ENCODE data around the gene MPPE1. TPM values are rescaled to one million over a fixed set of nuclear protein-coding genes. Genes with fewer than 3 reads are reported as not detected.
"Not testable (repeated sequence)": the region's sequence is repeated elsewhere in the genome, so short reads cannot be mapped to it uniquely, and the experiment has no call there.

MPPE1 gene
- total RNA-seq, 1 donor from 2014 or later = 37.5 TPM

DNA sequence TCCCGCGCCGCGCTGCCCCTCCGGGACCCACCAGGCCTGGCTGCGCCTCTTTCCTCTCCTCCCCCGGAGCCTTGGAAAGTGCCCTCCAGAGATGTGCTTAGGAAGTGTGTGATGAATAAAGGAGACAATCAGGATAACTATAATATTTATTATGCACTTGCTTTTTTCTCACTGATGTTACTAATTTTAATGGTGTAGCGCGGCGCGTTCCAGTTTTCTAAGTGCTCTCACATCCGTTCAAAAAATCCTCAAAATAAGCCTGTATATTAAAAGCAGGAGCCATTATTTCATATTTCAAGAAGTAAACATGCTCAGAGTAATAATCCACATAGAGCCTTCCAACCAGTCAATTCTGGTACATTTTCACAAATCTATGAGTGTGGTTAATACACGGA is 941 bp upstream of the MPPE1 start:
- intact Hi-C loops (cut with micrococcal nuclease) = loop anchor here (1.0 to 2.0 kb wide), 2 partner anchors 58 to 72 kb away; partner anchors contain the start of genes CHMP1B and IMPA2
- Mint-ChIP-seq H3K27ac (peak overlapping the region; percentile 74), H3K9me3 (no peaks in the 10 kb centered on the region), H3K4me3 (ENCODE audit: low read depth) (peak overlapping the region; percentile 80), H3K27me3 (ENCODE audit: low read depth) (no peaks in the 10 kb centered on the region), H3K4me1 (ENCODE audit: low read depth) (peaks cover 20% of the 10 kb centered on the region), H3K36me3 (ENCODE audit: low read depth) (peaks cover 23% of the 10 kb centered on the region)
- no peak for DNase-seq (ENCODE audit: low spot score)

DNA sequence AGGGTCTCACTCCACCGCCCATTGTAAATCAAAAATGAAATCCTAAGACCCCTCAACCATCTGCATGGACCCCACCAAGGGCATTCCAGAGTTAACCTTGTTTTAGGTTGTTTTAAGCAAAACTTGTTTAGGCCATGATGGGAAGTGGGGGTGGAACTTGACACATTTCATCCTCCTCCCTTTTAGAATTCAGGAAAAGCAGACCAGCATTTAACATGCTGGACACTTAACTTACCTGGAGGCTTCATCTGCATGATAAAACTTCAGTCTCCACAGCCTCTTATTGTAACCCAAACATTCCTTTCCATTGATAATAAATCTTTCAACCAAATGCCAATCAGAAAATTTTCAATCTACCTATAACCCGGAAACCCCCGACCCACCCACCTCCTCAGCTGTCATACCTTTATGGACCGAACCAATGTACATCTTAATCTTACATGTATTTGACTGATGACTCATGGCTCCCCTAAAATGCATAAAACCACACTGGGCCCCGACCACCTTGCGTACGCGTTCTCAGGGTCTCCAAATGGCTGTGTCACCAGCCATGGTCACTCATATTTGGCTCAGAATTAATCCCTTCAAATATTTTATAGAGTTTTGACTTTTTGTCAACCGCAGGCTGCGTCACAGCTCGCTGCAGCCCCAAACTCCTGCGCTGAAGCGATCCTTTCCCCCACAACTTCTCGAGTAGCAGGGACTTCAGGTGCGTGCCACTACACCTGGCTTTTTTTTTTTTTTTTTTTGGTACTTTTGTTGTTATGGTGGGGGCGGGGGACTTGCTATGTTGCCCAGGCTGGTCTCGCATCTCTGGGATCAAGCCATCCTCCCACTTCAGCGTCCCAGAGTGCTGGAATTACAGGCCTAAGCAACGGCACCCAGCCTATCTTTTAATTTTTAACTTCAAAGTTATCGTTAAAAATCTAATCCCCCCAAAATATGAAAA is 917 bp downstream of the MPPE1 start:
- no peaks in the 10 kb centered on the region for H3K27me3 Mint-ChIP-seq (ENCODE audit: low read depth)
- peaks cover 32% of the 10 kb centered on the region for H3K36me3 Mint-ChIP-seq (ENCODE audit: low read depth)
- no peaks in the 10 kb centered on the region for H3K9me3 Mint-ChIP-seq
- peak overlapping the region; percentile 81 for H3K27ac Mint-ChIP-seq
- peaks cover 22% of the 10 kb centered on the region for H3K4me1 Mint-ChIP-seq (ENCODE audit: low read depth)
- no peak for DNase-seq (ENCODE audit: low spot score)
- H3K4me3 Mint-ChIP-seq (ENCODE audit: low read depth) = peak overlapping the region; percentile 90
- intact Hi-C loops (cut with micrococcal nuclease) = no loop called here

DNA sequence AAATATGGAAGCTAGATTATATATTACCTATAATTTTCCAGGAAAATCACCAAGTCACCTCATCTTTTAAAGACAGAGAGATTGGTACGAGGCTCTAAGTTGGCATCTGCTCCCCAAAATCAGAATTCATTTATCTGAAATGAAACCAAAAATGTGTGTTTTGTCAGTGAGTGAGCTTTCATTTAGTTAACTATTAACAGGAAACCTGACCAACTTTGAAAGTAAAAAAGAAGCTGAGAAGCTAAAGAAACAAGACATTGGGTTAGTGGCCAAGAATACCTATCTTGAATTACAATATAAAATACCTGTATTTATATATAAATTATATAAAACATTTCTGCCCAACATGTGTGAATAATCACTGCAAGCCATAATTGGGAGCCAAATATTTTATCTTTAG is 1.9 kb downstream of the MPPE1 start:
- no peak overlapping the region for H3K4me3 Mint-ChIP-seq (ENCODE audit: low read depth)
- H3K4me1 Mint-ChIP-seq (ENCODE audit: low read depth) = peaks cover 23% of the 10 kb centered on the region
- intact Hi-C loops (cut with micrococcal nuclease) = no loop called here
- H3K27ac Mint-ChIP-seq = no peak overlapping the region
- no peaks in the 10 kb centered on the region for H3K9me3 Mint-ChIP-seq
- DNase-seq (ENCODE audit: low spot score) = no peak
- H3K36me3 Mint-ChIP-seq (ENCODE audit: low read depth) = peaks cover 38% of the 10 kb centered on the region
- no peaks in the 10 kb centered on the region for H3K27me3 Mint-ChIP-seq (ENCODE audit: low read depth)

DNA sequence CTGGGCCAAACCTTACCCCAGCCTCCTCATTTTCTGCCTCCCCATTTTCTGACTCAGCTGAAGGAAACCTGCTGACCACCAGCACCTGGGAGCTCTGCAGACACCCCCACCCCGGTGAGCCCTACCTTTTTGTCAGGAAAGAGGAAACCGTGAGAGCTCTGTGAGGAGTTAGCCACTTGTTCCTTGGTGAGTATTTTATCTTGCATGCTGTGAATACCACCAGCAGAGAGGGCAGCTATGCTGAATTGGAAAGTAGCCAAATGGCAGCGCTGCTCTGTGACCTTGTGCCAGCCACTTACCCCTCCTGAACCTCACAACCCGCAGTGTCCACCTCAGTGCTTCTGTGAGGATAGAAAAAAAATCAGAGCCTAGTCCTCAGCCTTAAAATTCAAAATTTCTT is 2.5 kb downstream of the MPPE1 start:
- no peak overlapping the region for H3K4me3 Mint-ChIP-seq (ENCODE audit: low read depth)
- peaks cover 23% of the 10 kb centered on the region for H3K4me1 Mint-ChIP-seq (ENCODE audit: low read depth)
- H3K27me3 Mint-ChIP-seq (ENCODE audit: low read depth) = no peaks in the 10 kb centered on the region
- intact Hi-C loops (cut with micrococcal nuclease) = no loop called here
- no peaks in the 10 kb centered on the region for H3K9me3 Mint-ChIP-seq
- no peak for DNase-seq (ENCODE audit: low spot score)
- no peak overlapping the region for H3K27ac Mint-ChIP-seq
- H3K36me3 Mint-ChIP-seq (ENCODE audit: low read depth) = peaks cover 38% of the 10 kb centered on the region

DNA sequence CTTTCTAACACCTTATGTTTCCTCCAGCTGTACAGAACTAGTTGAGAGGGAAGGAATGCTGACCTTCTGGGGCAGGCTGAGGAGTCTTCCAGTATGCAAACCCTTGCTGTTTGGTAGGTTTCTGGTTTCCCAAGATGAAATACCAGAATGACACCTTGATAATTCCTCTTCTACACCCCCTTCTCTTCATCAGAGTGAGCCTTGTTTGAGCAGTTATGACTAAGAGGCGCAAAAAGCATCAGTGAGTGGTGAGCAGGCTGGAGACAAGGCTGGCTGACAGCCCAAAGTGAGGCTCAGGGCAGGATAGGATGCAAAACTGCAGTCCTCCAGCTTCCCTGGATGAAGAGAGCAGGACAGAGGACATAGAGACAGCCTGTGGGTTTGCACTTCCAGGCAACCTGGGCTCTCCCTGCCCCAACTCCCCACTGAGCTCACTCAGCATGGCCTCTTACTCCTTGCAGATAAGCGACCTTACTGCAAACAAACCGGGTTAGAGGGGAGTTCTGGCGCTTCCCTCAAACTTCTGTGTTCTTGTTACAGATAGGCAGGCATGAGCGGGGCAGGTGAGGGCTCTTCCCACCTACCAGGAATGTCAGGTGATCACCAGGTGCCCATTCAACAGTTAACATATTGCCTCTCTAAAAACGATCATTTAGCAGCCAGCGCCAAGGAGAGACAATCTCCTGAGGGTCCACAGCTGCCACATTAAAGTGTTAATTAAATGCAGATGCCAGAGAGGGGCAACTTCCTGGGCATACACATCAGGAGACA is 5.4 kb downstream of the MPPE1 start:
- no peak for DNase-seq (ENCODE audit: low spot score)
- no peak overlapping the region for H3K4me3 Mint-ChIP-seq (ENCODE audit: low read depth)
- peaks cover 44% of the 10 kb centered on the region for H3K36me3 Mint-ChIP-seq (ENCODE audit: low read depth)
- peaks cover 18% of the 10 kb centered on the region for H3K4me1 Mint-ChIP-seq (ENCODE audit: low read depth)
- intact Hi-C loops (cut with micrococcal nuclease) = no loop called here
- no peaks in the 10 kb centered on the region for H3K27me3 Mint-ChIP-seq (ENCODE audit: low read depth)
- no peak overlapping the region for H3K27ac Mint-ChIP-seq
- no peaks in the 10 kb centered on the region for H3K9me3 Mint-ChIP-seq

DNA sequence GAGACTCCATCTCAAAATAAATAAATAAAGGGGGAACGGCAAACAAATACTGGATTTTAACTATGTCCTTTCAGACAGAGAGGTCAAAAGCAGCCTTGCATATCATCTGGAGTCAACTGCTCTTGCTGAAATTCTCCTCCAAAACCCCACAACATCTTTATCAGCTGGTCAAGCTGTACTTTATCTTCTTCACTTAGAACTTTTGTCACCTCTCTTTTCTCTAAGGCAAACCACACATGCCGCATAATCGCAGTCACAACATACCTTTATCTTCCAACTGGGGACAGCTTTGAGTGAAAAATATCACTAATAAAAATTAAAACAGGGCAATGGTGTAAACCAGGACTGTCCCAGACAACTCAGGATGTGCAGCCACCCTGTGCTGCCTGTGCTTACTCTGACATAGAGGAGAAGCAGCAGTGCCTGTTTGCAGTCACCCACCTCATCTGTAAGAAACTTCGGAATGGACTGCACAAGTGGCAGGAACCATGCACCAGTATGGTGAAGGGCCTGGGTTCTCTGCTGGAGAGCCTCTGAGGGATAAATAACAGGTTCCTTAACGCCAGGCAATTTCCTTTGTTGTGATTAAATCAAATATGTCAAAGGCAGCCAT is 6.2 kb downstream of the MPPE1 start:
- Mint-ChIP-seq H3K27ac (no peak overlapping the region), H3K4me3 (ENCODE audit: low read depth) (no peak overlapping the region), H3K4me1 (ENCODE audit: low read depth) (peaks cover 12% of the 10 kb centered on the region), H3K36me3 (ENCODE audit: low read depth) (peaks cover 46% of the 10 kb centered on the region), H3K27me3 (ENCODE audit: low read depth) (no peaks in the 10 kb centered on the region), H3K9me3 (no peaks in the 10 kb centered on the region)
- DNase-seq (ENCODE audit: low spot score) = no peak
- intact Hi-C loops (cut with micrococcal nuclease) = no loop called here

DNA sequence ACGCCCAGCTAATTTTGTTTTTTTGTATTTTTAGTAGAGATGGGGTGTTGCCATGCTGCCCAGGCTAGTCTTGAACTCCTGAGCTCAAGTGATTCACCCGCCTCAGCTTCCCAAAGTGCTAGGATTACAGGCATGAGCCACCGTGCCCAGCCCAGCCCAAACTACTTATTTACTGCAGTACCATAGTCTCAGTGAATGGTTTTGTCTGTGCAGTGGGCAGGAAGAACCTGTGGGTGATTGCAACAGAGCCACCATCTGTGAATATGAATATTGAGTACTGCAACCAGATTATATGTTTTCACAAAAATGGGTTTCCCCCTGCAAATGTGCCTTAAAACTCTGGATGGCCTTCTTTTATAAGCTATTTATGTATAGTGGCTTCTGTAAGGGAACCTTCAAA is 9.1 kb downstream of the MPPE1 start:
- intact Hi-C loops (cut with micrococcal nuclease) = no loop called here
- DNase-seq (ENCODE audit: low spot score) = no peak
- Mint-ChIP-seq H3K36me3 (ENCODE audit: low read depth) (peaks cover 50% of the 10 kb centered on the region), H3K27ac (no peak overlapping the region), H3K27me3 (ENCODE audit: low read depth) (no peaks in the 10 kb centered on the region), H3K4me1 (ENCODE audit: low read depth) (peaks cover 4% of the 10 kb centered on the region), H3K4me3 (ENCODE audit: low read depth) (no peak overlapping the region), H3K9me3 (no peaks in the 10 kb centered on the region)

DNA sequence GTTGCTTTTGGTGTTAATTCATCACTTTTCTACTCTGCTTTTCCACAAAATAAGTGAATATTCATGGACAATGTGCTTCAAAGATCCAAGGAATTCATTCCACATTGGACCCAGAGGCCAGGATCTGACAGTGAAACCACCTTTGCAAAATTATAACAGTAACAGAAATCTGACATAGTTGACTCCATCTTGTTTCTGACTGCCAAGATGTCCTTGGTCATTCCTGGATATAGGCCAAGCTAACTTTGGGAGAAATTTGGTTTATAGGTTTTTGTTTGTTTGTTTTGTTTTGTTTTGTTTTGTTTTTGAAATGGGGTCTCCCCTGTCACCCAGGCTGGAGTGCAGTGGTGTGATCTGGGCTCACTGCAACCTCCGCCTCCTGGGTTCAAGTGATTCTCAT is 10.3 kb downstream of the MPPE1 start:
- Mint-ChIP-seq H3K27ac (no peak overlapping the region), H3K4me1 (ENCODE audit: low read depth) (peaks cover 7% of the 10 kb centered on the region), H3K9me3 (no peaks in the 10 kb centered on the region), H3K27me3 (ENCODE audit: low read depth) (no peaks in the 10 kb centered on the region), H3K4me3 (ENCODE audit: low read depth) (no peak overlapping the region), H3K36me3 (ENCODE audit: low read depth) (peaks cover 58% of the 10 kb centered on the region)
- no peak for DNase-seq (ENCODE audit: low spot score)
- intact Hi-C loops (cut with micrococcal nuclease) = no loop called here

DNA sequence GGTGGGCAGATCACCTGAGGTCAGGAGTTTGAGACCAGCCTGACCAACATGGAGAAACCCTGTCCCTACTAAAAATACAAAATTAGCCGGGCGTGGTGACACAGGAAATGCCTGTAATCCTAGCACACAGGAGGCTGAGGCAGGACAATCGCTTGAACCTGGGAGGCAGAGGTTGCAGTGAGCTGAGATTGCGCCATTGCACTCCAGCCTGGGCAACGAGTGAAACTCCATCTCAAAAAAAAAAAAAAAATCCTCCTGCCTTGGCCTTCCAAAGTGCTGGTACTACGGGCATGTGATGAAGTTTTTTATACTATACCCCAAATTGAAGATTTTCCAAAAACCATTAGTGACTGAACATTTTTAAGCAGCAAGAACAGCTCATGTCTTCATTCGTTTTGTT is 15.7 kb downstream of the MPPE1 start:
- intact Hi-C loops (cut with micrococcal nuclease); DNase-seq (ENCODE audit: low spot score); H3K27me3 Mint-ChIP-seq (ENCODE audit: low read depth); H3K4me3 Mint-ChIP-seq (ENCODE audit: low read depth); H3K9me3 Mint-ChIP-seq; H3K27ac Mint-ChIP-seq: not testable (repeated sequence)
- H3K4me1 Mint-ChIP-seq (ENCODE audit: low read depth) = peaks cover 17% of the 10 kb centered on the region
- peaks cover 70% of the 10 kb centered on the region for H3K36me3 Mint-ChIP-seq (ENCODE audit: low read depth)

DNA sequence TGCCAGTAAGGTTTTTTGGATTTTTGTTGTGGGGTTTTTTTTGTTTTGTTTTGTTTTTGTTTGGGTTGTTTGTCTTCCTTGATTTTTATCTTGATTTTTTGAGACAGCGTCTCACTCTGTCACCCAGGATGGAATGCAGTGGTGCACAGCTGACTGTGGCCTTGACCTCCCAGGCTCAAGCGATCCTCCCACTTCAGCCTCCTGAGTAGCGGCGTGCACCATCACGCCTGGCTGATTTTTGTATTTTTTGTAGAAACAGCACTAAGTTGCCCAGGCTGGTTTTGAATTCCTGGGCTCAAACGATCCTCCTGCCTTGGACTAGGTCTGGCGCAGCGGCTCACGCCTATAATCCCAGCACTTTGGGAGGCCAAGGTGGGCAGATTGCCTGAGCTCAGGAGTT is 16.4 kb downstream of the MPPE1 start:
- Mint-ChIP-seq H3K4me3 (ENCODE audit: low read depth) (no peak overlapping the region), H3K4me1 (ENCODE audit: low read depth) (peaks cover 24% of the 10 kb centered on the region), H3K9me3 (no peaks in the 10 kb centered on the region), H3K36me3 (ENCODE audit: low read depth) (peaks cover 69% of the 10 kb centered on the region), H3K27ac (no peak overlapping the region), H3K27me3 (ENCODE audit: low read depth) (no peaks in the 10 kb centered on the region)
- intact Hi-C loops (cut with micrococcal nuclease) = no loop called here
- no peak for DNase-seq (ENCODE audit: low spot score)

DNA sequence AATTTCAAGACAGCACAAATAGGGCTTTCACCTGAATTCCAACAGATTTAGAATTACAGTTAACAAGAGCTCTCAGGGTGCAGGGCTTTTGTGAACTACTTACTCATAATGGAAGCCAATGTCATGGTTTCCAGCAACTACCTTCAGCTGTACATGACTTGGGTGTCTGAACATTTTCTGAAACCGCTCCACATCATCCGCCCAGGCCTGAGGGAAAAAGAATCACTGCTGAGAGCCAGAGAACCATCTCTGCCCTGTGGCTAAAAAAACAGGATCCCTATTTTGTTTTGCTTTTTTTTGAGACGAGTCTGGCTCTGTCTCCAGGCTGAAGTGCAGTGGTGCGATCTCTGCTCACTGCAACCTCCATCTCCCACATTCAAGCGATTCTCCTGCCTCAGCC is 18.8 kb downstream of the MPPE1 start:
- Mint-ChIP-seq H3K36me3 (ENCODE audit: low read depth) (peaks cover 70% of the 10 kb centered on the region), H3K4me3 (ENCODE audit: low read depth) (no peak overlapping the region), H3K4me1 (ENCODE audit: low read depth) (peaks cover 28% of the 10 kb centered on the region), H3K27ac (no peak overlapping the region), H3K27me3 (ENCODE audit: low read depth) (no peaks in the 10 kb centered on the region), H3K9me3 (no peaks in the 10 kb centered on the region)
- no peak for DNase-seq (ENCODE audit: low spot score)
- intact Hi-C loops (cut with micrococcal nuclease) = no loop called here

DNA sequence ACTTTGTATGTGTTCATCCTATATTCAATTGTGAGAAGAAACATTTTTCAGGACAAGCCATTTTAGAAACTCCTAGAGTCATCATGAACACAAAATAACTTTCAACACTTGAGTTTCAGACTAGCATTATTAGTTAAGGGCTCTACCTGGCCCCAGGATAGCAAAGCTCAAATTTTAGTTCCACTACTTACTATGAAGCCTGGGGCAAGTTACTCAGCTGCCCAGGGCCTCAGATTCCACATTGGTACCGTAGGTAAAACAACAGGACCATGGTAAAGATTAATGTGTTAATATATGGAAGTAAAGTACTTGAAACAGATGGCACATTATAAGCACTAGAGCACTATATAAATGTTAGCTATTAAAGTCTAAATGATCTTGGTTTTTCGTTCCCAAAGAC is 19.4 kb downstream of the MPPE1 start:
- intact Hi-C loops (cut with micrococcal nuclease) = no loop called here
- Mint-ChIP-seq H3K27ac (no peak overlapping the region), H3K4me1 (ENCODE audit: low read depth) (peaks cover 26% of the 10 kb centered on the region), H3K9me3 (no peaks in the 10 kb centered on the region), H3K4me3 (ENCODE audit: low read depth) (no peak overlapping the region), H3K27me3 (ENCODE audit: low read depth) (no peaks in the 10 kb centered on the region), H3K36me3 (ENCODE audit: low read depth) (peaks cover 70% of the 10 kb centered on the region)
- DNase-seq (ENCODE audit: low spot score) = no peak
